ENCODE results near the gene SELENOF.

DNA sequence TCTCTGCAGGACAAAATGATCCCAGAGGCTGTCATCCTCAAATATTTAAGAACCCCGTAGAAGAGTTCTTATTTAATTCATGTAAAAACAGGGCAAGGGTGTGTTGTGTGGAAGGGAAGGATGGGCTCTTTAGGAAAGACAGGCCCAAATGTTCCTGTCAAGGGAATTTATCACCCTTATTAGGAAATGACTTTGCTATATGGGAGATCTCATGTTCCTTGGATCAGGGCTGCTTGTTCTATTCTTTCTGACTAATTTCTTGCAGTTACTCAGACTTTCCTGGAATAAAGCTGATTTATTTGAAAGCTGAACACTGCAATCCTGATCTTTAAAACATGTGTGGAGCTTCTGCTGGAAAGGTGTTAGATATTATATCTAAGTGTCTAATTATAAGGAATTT is 72.8 kb downstream of the SELENOF start:
- TF ChIP-seq, protein P1, sequence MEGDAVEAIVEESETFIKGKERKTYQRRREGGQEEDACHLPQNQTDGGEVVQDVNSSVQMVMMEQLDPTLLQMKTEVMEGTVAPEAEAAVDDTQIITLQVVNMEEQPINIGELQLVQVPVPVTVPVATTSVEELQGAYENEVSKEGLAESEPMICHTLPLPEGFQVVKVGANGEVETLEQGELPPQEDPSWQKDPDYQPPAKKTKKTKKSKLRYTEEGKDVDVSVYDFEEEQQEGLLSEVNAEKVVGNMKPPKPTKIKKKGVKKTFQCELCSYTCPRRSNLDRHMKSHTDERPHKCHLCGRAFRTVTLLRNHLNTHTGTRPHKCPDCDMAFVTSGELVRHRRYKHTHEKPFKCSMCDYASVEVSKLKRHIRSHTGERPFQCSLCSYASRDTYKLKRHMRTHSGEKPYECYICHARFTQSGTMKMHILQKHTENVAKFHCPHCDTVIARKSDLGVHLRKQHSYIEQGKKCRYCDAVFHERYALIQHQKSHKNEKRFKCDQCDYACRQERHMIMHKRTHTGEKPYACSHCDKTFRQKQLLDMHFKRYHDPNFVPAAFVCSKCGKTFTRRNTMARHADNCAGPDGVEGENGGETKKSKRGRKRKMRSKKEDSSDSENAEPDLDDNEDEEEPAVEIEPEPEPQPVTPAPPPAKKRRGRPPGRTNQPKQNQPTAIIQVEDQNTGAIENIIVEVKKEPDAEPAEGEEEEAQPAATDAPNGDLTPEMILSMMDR (IDR thresholded peaks at IDR 0.05; ENCODE audit: low read depth, low read length), result no peak
- no peak for TF ChIP-seq EZH2phosphoT487 (IDR thresholded peaks at IDR 0.05; ENCODE audit: low read depth)
